Small intestine (tissue), 16 donors: ENCODE results near the gene WBP2NL. TPM values are rescaled to one million over a fixed set of nuclear protein-coding genes. Genes with fewer than 3 reads are reported as not detected.
"Not testable (repeated sequence)": the region's sequence is repeated elsewhere in the genome, so short reads cannot be mapped to it uniquely, and the experiment has no call there.

Source experiments
- DNase-seq, 2 donors: peaks; one replicate each; pipeline versions ENCODE4 v3.0.0 to v3.0.0-alpha.2; 2013
- FAIRE-seq: peaks from 2 replicates; lab custom pipeline; 2012; peaks lifted over from hg19 to GRCh38; lab: Jason Lieb, UNC
- H3K27ac ChIP-seq, 3 donors: one replicate each; pipeline ENCODE4 v1.5.1; 2013; ENCODE audit warnings: low read length in 2 of 3, mild to moderate bottlenecking in 2 of 3, control low read depth in 1 of 3, inconsistent platforms in 1 of 3, low read depth in 1 of 3, moderate library complexity in 1 of 3
- H3K27me3 ChIP-seq, 3 donors: one replicate each; pipeline ENCODE4 v1.6.1; 2013; ENCODE audit warnings: low read length in 3 of 3, inconsistent platforms in 1 of 3; ENCODE audit not compliant: control insufficient read depth in 3 of 3, insufficient read depth in 3 of 3
- H3K36me3 ChIP-seq, 3 donors: one replicate each; pipeline ENCODE4 v1.6.1; 2013; ENCODE audit warnings: low read length in 3 of 3, inconsistent platforms in 1 of 3, low read depth in 1 of 3, mild to moderate bottlenecking in 1 of 3, moderate library complexity in 1 of 3; ENCODE audit not compliant: control insufficient read depth in 3 of 3, insufficient read depth in 2 of 3
- H3K4me1 ChIP-seq, 3 donors: one replicate each; pipeline ENCODE4 v1.6.1; 2013; ENCODE audit warnings: low read length in 2 of 3, inconsistent platforms in 1 of 3, low read depth in 1 of 3, mild to moderate bottlenecking in 1 of 3, moderate library complexity in 1 of 3; ENCODE audit not compliant: control insufficient read depth in 3 of 3, insufficient read depth in 2 of 3
- H3K4me3 ChIP-seq, 3 donors: one replicate each; pipeline ENCODE4 v1.5.1; 2013; ENCODE audit warnings: low read length in 3 of 3, control low read depth in 1 of 3, inconsistent platforms in 1 of 3, low read depth in 1 of 3, mild to moderate bottlenecking in 1 of 3, moderate library complexity in 1 of 3
- H3K9me3 ChIP-seq, 2 donors: one replicate each; pipeline ENCODE4 v1.6.1; 2013; ENCODE audit warnings: low read depth in 1 of 2, low read length in 1 of 2; ENCODE audit not compliant: control insufficient read depth in 2 of 2, insufficient read depth in 1 of 2
- WGBS, 3 donors: extraction: QIAGEN DNeasy Blood & Tissue Kit; methylation state at CpG; one replicate each; pipeline ENCODE4 v1.1.7; 2013; 5-methylcytosine and 5-hydroxymethylcytosine counted together
- long read RNA-seq, 10 donors: transcript quantifications; one replicate each; lab custom pipeline, GENCODE V29; 2026
- polyA plus RNA-seq, 4 donors: library from polyadenylated mRNA; stranded (reverse) in 3 of 4; unstranded in 1 of 4; fragments of 200-250 nt in 3 of 4; fragments of 120-200 nt in 1 of 4; gene quantifications; one replicate each; pipeline versions ENCODE4 v1.2.1 to v1.2.3, GENCODE V29; 2013
- donor health status: healthy with polysubstance abuse.
- donor health status: control.
- donor health status: control.
- donor health status: Bipolar disorder and iron deficiency.
- donor health status: healthy.

The WBP2NL gene
- polyA plus RNA-seq: 1 to 10 TPM in 3 of 4 donors, under 1 TPM in 1; 0.52 to 2.2 (median 1.5) TPM
- long read RNA-seq, donor 1, partial matches to known transcripts: 21 of 33 reads
- long read RNA-seq, donor 1, other reads (novel, unspliced or antisense): 12 of 33 reads
- long read RNA-seq, donor 2: 0 reads
- long read RNA-seq, donor 3, partial matches to known transcripts: 5 of 10 reads
- long read RNA-seq, donor 3, other reads (novel, unspliced or antisense): 5 of 10 reads
- long read RNA-seq, donor 4: 0 reads
- long read RNA-seq, donor 5: 0 reads
- long read RNA-seq, donor 6: 0 reads
- long read RNA-seq, donor 7, partial matches to known transcripts: 22 of 22 reads
- long read RNA-seq, donor 7, other reads (novel, unspliced or antisense): 0 of 22 reads
- long read RNA-seq, donor 8: 0 reads
- long read RNA-seq, donor 9: 0 reads
- long read RNA-seq, donor 10, partial matches to known transcripts: 5 of 5 reads
- long read RNA-seq, donor 10, other reads (novel, unspliced or antisense): 0 of 5 reads

- peaks cover 0 to 12% (median 0%) of the 10 kb centered on the region in 3 donors for H3K27me3 ChIP-seq
- peak within 1 kb of the TSS; percentile 45 to 60 (median 49) for H3K4me3 ChIP-seq
- peaks cover 0 to 7% (median 3%) of the 10 kb centered on the region in 3 donors for H3K4me1 ChIP-seq
- FAIRE-seq (no peak), DNase-seq (peak; percentile 91)
- peaks cover 0 to 3% of the 10 kb centered on the region in 2 donors for H3K9me3 ChIP-seq
- H3K27ac ChIP-seq: peak within 1 kb of the TSS in 1 of 3 donors; percentile 77
- 26 to 32% (median 28%) methylated on average over 61 to 71 of the region's 71 CpGs for WGBS, 3 donors
- H3K36me3 ChIP-seq: peaks cover 0 to 2% (median 0%) of the 10 kb centered on the region in 3 donors
Measured at GRCh38 chr22:41998361-41999261, at the start of gene WBP2NL. Gene WBP2NL (plus strand): TSS chr22:41998788. CDS start chr22:41998819, 31 bp downstream.

- not testable (repeated sequence) for H3K27me3 ChIP-seq, H3K27ac ChIP-seq, FAIRE-seq, H3K9me3 ChIP-seq, H3K4me3 ChIP-seq, H3K36me3 ChIP-seq, DNase-seq
- 87 to 98% (median 87%) methylated on average over 8 of the region's 8 CpGs for WGBS, 3 donors
- H3K4me1 ChIP-seq: peaks cover 0 to 14% (median 0%) of the 10 kb centered on the region in 3 donors
Measured at GRCh38 chr22:41948928-41949296, 49.7 kb upstream of the WBP2NL start.

DNA sequence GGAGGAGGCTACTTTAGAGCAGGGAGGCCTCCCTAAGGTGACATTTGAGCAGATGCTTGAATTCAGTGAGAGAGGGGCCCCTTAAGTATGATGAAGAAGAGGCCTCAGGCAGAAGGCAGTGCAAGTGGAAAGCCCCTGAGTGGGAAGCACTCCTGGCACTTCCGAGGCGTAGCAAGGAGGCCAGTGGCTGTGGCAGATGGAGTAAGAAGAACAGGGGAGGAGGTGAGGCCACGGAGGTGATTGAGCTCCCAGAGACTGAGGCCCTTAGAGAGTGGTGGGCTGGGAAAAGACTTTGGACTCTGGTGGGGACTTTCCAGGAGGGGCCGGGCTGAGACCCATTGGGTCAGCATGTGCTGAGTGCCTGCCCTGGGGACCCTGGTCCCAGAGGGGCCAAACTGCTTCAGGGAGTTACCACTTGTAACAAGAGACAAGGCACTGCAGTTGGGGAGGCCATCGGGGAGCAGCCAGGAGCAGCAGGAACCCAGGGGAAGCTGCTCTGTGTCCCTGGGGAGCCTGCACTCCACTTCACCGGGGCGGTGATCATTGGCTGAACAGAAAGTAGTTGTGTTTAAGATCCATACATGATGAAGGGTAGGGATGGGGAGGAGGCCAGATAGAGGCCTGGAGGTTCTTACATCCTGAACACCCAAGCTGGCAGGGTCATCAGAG, 49.2 kb upstream of the WBP2NL start:
- WGBS, 3 donors: 83 to 96% (median 86%) methylated on average over 7 of the region's 7 CpGs

GRCh38 chr22:41951898-41952474, 46.6 kb upstream of the WBP2NL start, which contains the start of gene SMIM45:
Gene SMIM45 (plus strand): TSS chr22:41952150.
- peaks cover 0 to 4% (median 0%) of the 10 kb centered on the region in 3 donors for H3K4me1 ChIP-seq
- DNase-seq (no peak), FAIRE-seq (no peak)
- no peaks in the 10 kb centered on the region for H3K9me3 ChIP-seq
- no peak within 1 kb of the TSS for H3K27ac ChIP-seq
- no peaks in the 10 kb centered on the region for H3K36me3 ChIP-seq
- H3K4me3 ChIP-seq: no peak within 1 kb of the TSS
- no peaks in the 10 kb centered on the region for H3K27me3 ChIP-seq
- 67 to 70% (median 68%) methylated on average over 16 of the region's 16 CpGs for WGBS, 3 donors

More for the DNA sequence above, 49.2 kb upstream of the WBP2NL start:
- peaks cover 0 to 14% (median 0%) of the 10 kb centered on the region in 3 donors for H3K4me1 ChIP-seq
- H3K9me3 ChIP-seq: no peaks in the 10 kb centered on the region
- H3K27me3 ChIP-seq: no peaks in the 10 kb centered on the region
- FAIRE-seq: no peak
- H3K4me3 ChIP-seq: no peak overlapping the region
- H3K36me3 ChIP-seq: peaks cover 0 to 5% (median 0%) of the 10 kb centered on the region in 3 donors
- no peak overlapping the region for H3K27ac ChIP-seq
- DNase-seq: no peak

- Histone ChIP-seq H3K36me3 (no peaks in the 10 kb centered on the region), H3K27ac (no peak overlapping the region), H3K4me1 (peaks cover 0 to 2% (median 0%) of the 10 kb centered on the region in 3 donors), H3K27me3 (no peaks in the 10 kb centered on the region), H3K9me3 (no peaks in the 10 kb centered on the region), H3K4me3 (no peak overlapping the region)
- DNase-seq (no peak), FAIRE-seq (no peak)
- 94 to 96% (median 95%) methylated on average over 2 of the region's 2 CpGs for WGBS, 3 donors
Measured at GRCh38 chr22:41952713-41953112, 45.9 kb upstream of the WBP2NL start.

DNA sequence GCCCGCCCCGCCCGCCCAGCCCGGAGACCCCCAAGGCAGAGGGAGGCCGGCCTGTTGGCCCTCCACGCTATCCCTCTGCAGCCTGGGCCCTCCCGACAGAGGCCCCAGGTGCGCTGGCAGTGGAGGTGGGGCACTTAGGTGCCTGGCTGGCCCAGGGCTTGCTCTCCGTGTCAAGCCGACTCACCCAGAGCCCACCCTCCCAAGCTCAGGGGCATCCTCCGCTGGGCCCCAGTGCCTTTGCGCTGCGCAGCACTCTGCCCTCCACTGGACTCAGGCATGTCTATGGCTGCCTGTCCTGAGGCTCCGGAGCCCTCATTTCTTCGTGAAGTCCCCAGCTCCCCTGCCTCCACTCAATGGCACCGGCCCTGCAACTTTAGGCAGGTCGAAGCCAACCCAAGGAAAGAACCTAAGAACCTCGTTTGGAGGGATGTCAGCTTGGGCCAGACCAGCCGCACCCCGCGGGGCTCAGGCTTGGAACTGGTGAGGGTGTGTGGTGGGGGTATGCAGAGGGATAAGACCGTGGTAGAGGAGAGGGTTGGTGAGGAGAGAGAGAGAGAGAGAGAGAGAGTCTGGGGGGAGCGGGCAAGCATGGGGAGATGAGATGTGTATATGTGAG, 40.5 kb upstream of the WBP2NL start:
- H3K27ac ChIP-seq: no peak overlapping the region
- H3K4me3 ChIP-seq: peak overlapping the region in 2 of 3 donors; percentile 15 to 21
- DNase-seq: no peak
- no peaks in the 10 kb centered on the region for H3K9me3 ChIP-seq
- H3K4me1 ChIP-seq: peaks cover 0 to 5% (median 0%) of the 10 kb centered on the region in 3 donors
- no peak for FAIRE-seq
- H3K27me3 ChIP-seq: peaks cover 0 to 3% (median 0%) of the 10 kb centered on the region in 3 donors
- 39 to 59% (median 44%) methylated on average over 20 to 23 of the region's 23 CpGs for WGBS, 3 donors
- H3K36me3 ChIP-seq: no peaks in the 10 kb centered on the region

DNA sequence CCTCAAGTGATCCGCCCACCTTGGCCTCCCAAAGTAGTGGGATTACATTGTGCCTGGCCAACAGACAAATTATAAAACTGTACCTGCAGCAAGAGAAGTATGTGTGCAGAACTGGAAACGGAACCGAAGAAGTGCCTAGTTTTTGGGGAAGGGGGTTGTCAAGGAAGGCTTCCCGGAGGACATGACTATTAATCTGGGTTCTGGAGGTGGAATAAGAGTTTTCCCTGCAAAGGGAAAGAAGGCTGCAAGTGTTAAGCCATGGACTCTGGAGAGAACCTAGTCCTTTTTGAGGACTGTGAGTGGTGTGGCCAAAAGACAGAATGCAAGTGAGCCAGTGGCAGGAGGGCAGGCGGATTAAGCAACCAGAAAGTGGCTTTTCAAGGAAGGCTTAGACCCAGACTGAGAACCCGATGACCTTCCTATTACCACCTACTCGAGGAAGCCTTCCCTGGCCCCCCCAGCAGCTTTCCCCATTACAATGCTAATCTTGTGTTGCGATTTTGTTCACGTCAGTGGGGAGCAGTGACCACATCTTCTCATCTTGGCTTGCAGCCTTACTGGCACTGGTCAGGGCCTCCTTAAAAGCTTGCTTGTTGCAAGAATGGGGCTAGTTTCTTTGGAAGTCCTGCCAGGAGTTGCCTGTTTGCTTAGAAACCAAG, 35.0 kb upstream of the WBP2NL start:
- no peak for DNase-seq
- H3K4me1 ChIP-seq: peaks cover 0 to 2% (median 0%) of the 10 kb centered on the region in 3 donors
- H3K9me3 ChIP-seq: no peaks in the 10 kb centered on the region
- no peaks in the 10 kb centered on the region for H3K36me3 ChIP-seq
- H3K27me3 ChIP-seq: peaks cover 0 to 3% (median 0%) of the 10 kb centered on the region in 3 donors
- FAIRE-seq: no peak
- 70 to 81% (median 75%) methylated on average over 9 of the region's 9 CpGs for WGBS, 3 donors
- H3K27ac ChIP-seq: no peak overlapping the region
- no peak overlapping the region for H3K4me3 ChIP-seq
